ENCODE data around the gene BPTF.
"Not testable (repeated sequence)": the region's sequence is repeated elsewhere in the genome, so short reads cannot be mapped to it uniquely, and the experiment has no call there.

DNA sequence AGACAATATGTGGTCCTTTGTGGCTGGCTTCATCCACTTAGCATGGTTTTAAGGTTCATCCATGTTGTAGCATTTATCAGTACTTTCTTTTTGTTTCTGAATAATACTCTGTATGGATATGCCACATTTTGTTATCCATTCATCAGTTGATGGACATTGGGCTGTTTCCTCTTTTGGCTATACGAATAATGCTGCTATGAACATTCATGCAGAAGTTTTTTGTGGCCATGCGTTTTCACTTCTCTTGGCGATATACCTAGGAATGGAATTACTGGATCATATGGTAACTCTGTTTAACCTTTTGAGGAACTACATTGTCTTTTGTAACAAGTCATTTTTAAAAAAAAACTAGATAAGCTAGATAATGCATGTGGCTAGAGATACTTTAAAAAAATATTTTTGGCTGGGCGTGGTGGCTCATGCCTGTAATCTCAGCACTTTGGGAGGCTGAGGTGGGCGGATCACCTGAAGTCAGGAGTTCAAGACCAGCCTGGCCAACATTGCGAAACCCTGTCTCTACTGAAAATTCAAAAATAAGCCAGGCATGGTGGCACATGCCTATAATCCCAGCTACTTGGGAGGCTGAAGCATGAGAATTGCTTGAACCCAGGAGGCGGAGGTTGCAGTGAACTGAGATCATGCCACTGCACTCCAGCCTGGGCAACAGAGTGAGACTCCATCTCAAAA, 85.0 kb downstream of the BPTF start:
- not testable (repeated sequence) for TF ChIP-seq EZH2 (IDR thresholded peaks at IDR 0.05; ENCODE audit: insufficient read depth, poor library complexity, severe bottlenecking); EZH2phosphoT487 (IDR thresholded peaks at IDR 0.05; ENCODE audit: insufficient read depth, low read depth)

All from GM23248 (cell line).